Measurements from ENCODE around the gene WDR6.
A peak's percentile ranks its signal among the peaks of the same experiment; 100 is the strongest.

The WDR6 gene

DNA sequence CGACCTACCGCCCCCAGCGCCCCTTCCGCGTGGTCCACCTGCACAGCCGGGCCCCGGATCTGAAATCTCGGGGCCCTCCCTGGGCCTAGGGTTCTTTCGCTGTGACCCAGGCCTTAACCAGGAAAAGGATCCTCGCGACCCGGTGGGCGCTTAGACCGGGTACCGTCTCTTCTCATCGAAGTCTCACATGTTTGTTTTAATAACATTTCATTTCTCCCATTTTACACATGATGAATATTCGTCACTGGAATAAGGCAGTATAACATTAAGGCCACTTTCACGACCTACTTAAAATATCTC is 11.5 kb downstream of the WDR6 start:
- Histone ChIP-seq H4K91ac (ENCODE audit: low read length) (no peak overlapping the region), H3K79me1 (replicated peaks; ENCODE audit: low read length, poor library complexity, severe bottlenecking) (peaks cover 16% of the 10 kb centered on the region), H3K36me3 (ENCODE audit: control insufficient read depth in 1 of 2, insufficient read depth in 2 of 2, low read depth in 1 of 2, low read length in 2 of 2) (peaks cover 44 to 45% of the 10 kb centered on the region in 2 experiments), H2BK12ac (ENCODE audit: low read length in 2 of 2) (no peak overlapping the region), H3K23ac (ENCODE audit: low read length in 2 of 2) (no peak overlapping the region), H2BK120ac (ENCODE audit: low read depth, low read length) (no peak overlapping the region), H3K4me2 (ENCODE audit: low read length, poor library complexity, severe bottlenecking) (peak overlapping the region; percentile 62), H3K9ac (ENCODE audit: low read length) (peak overlapping the region; percentile 93), H3K14ac (ENCODE audit: low read length in 2 of 2) (no peak overlapping the region), H3K18ac (ENCODE audit: low read depth in 1 of 2, low read length in 2 of 2) (peak overlapping the region in 1 of 2 experiments; percentile 43), H2AK5ac (ENCODE audit: low read length, severe bottlenecking) (no peak overlapping the region), H4K8ac (ENCODE audit: low read length) (peak overlapping the region; percentile 66), H3K4me1 (ENCODE audit: control insufficient read depth, insufficient read depth, low read depth, low read length) (peaks cover 39% of the 10 kb centered on the region), H2AFZ (ENCODE audit: low read depth, low read length) (no peak overlapping the region), H2BK5ac (ENCODE audit: low read depth, low read length, poor library complexity, severe bottlenecking) (no peak overlapping the region), H2BK15ac (ENCODE audit: low read depth, poor library complexity, severe bottlenecking) (no peak overlapping the region), H3K27ac (ENCODE audit: low read length, poor library complexity, severe bottlenecking) (peak overlapping the region; percentile 11), H3K4me3 (ENCODE audit: insufficient read depth in 1 of 2, low read depth in 1 of 2, low read length in 2 of 2) (peak overlapping the region; percentile 81 to 94), H3K4ac (ENCODE audit: low read depth in 1 of 2, low read length in 2 of 2) (no peak overlapping the region), H3K27me3 (ENCODE audit: control insufficient read depth in 1 of 2, insufficient read depth in 1 of 2, low read length in 2 of 2) (no peaks in the 10 kb centered on the region), H3K9me3 (ENCODE audit: control insufficient read depth, low read length) (no peaks in the 10 kb centered on the region)
- no peak for DNase-seq
- WGBS = 11% methylated on average over 18 of the region's 18 CpGs

DNA sequence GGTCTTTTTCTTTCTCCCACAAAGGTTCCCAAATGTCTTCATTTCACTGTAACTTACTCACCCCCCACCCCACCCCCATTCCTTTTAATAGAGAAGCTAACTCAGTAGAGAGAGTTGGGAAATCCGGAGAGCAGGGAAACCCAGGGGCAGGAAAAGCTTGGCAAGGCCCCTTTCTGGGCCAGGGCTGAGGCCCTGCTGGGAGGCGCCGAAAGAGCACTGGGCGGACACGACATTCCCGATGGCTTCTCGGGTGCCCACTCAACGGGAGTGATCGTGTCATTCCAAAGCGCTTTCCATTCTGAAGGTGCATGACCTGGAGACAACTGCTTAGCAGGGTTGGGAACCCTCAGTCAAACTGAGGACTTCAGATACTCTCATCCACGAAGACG is 12.7 kb downstream of the WDR6 start:
- no peaks in the 10 kb centered on the region for H3K9me3 ChIP-seq (ENCODE audit: control insufficient read depth, low read length)
- H3K36me3 ChIP-seq (ENCODE audit: control insufficient read depth in 1 of 2, insufficient read depth in 2 of 2, low read depth in 1 of 2, low read length in 2 of 2) = peaks cover 44 to 45% of the 10 kb centered on the region in 2 experiments
- H2AK5ac ChIP-seq (ENCODE audit: low read length, severe bottlenecking) = peak overlapping the region; percentile 16
- H2BK12ac ChIP-seq (ENCODE audit: low read length in 2 of 2) = peak overlapping the region in 1 of 2 experiments; percentile 45
- DNase-seq = peak; percentile 47
- H3K9ac ChIP-seq (ENCODE audit: low read length) = peak overlapping the region; percentile 99
- peak overlapping the region in 1 of 2 experiments; percentile 34 for H3K23ac ChIP-seq (ENCODE audit: low read length in 2 of 2)
- H3K79me1 ChIP-seq (replicated peaks; ENCODE audit: low read length, poor library complexity, severe bottlenecking) = peaks cover 17% of the 10 kb centered on the region
- no peak overlapping the region for H2BK120ac ChIP-seq (ENCODE audit: low read depth, low read length)
- H3K4ac ChIP-seq (ENCODE audit: low read depth in 1 of 2, low read length in 2 of 2) = peak overlapping the region in 1 of 2 experiments; percentile 84
- H2AFZ ChIP-seq (ENCODE audit: low read depth, low read length) = no peak overlapping the region
- H4K8ac ChIP-seq (ENCODE audit: low read length) = peak overlapping the region; percentile 5
- peak overlapping the region; percentile 79 for H3K4me2 ChIP-seq (ENCODE audit: low read length, poor library complexity, severe bottlenecking)
- H3K4me3 ChIP-seq (ENCODE audit: insufficient read depth in 1 of 2, low read depth in 1 of 2, low read length in 2 of 2) = peak overlapping the region in 1 of 2 experiments; percentile 94
- no peak overlapping the region for H2BK15ac ChIP-seq (ENCODE audit: low read depth, poor library complexity, severe bottlenecking)
- 65% methylated on average over 12 of the region's 12 CpGs for WGBS
- peak overlapping the region; percentile 27 for H3K27ac ChIP-seq (ENCODE audit: low read length, poor library complexity, severe bottlenecking)
- H4K91ac ChIP-seq (ENCODE audit: low read length) = no peak overlapping the region
- H2BK5ac ChIP-seq (ENCODE audit: low read depth, low read length, poor library complexity, severe bottlenecking) = no peak overlapping the region
- peak overlapping the region in 1 of 2 experiments; percentile 93 for H3K18ac ChIP-seq (ENCODE audit: low read depth in 1 of 2, low read length in 2 of 2)
- H3K27me3 ChIP-seq (ENCODE audit: control insufficient read depth in 1 of 2, insufficient read depth in 1 of 2, low read length in 2 of 2) = no peaks in the 10 kb centered on the region
- no peak overlapping the region for H3K14ac ChIP-seq (ENCODE audit: low read length in 2 of 2)
- H3K4me1 ChIP-seq (ENCODE audit: control insufficient read depth, insufficient read depth, low read depth, low read length) = peaks cover 31% of the 10 kb centered on the region

- H3K14ac ChIP-seq (ENCODE audit: low read length in 2 of 2) = peak overlapping the region in 1 of 2 experiments; percentile 35
Measured at GRCh38 chr3:49020330-49021212, 13.4 kb downstream of the WDR6 start.

GRCh38 chr3:49021213-49021812 is 14.1 kb downstream of the WDR6 start:
- under 1% methylated on average over 60 of the region's 60 CpGs for whole genome bisulfite sequencing
- Histone ChIP-seq H2BK15ac (ENCODE audit: low read depth, poor library complexity, severe bottlenecking) (peak overlapping the region; percentile 93), H3K27me3 (ENCODE audit: control insufficient read depth in 1 of 2, insufficient read depth in 1 of 2, low read length in 2 of 2) (no peaks in the 10 kb centered on the region), H4K91ac (ENCODE audit: low read length) (peak overlapping the region; percentile 96), H2BK5ac (ENCODE audit: low read depth, low read length, poor library complexity, severe bottlenecking) (peak overlapping the region; percentile 83), H3K27ac (ENCODE audit: low read length, poor library complexity, severe bottlenecking) (peak overlapping the region; percentile 80), H3K36me3 (ENCODE audit: control insufficient read depth in 1 of 2, insufficient read depth in 2 of 2, low read depth in 1 of 2, low read length in 2 of 2) (peaks cover 44 to 45% of the 10 kb centered on the region in 2 experiments), H3K18ac (ENCODE audit: low read depth in 1 of 2, low read length in 2 of 2) (peak overlapping the region; percentile 97 to 98), H3K14ac (ENCODE audit: low read length in 2 of 2) (peak overlapping the region in 1 of 2 experiments; percentile 93), H3K79me1 (replicated peaks; ENCODE audit: low read length, poor library complexity, severe bottlenecking) (peaks cover 21% of the 10 kb centered on the region), H3K9ac (ENCODE audit: low read length) (peak overlapping the region; percentile 99), H3K4ac (ENCODE audit: low read depth in 1 of 2, low read length in 2 of 2) (peak overlapping the region; percentile 92 to 99), H3K9me3 (ENCODE audit: control insufficient read depth, low read length) (no peaks in the 10 kb centered on the region), H3K23ac (ENCODE audit: low read length in 2 of 2) (peak overlapping the region in 1 of 2 experiments; percentile 29), H2BK120ac (ENCODE audit: low read depth, low read length) (peak overlapping the region; percentile 98), H2BK12ac (ENCODE audit: low read length in 2 of 2) (peak overlapping the region in 1 of 2 experiments; percentile 75), H3K4me2 (ENCODE audit: low read length, poor library complexity, severe bottlenecking) (peak overlapping the region; percentile 79), H2AFZ (ENCODE audit: low read depth, low read length) (peak overlapping the region; percentile 15), H3K4me1 (ENCODE audit: control insufficient read depth, insufficient read depth, low read depth, low read length) (peaks cover 31% of the 10 kb centered on the region), H2AK5ac (ENCODE audit: low read length, severe bottlenecking) (peak overlapping the region; percentile 35), H3K4me3 (ENCODE audit: insufficient read depth in 1 of 2, low read depth in 1 of 2, low read length in 2 of 2) (peak overlapping the region; percentile 84 to 94), H4K8ac (ENCODE audit: low read length) (peak overlapping the region; percentile 96)
- peak; percentile 98 for DNase-seq

More at GRCh38 chr3:49020330-49021212, 13.4 kb downstream of the WDR6 start:
- Histone ChIP-seq H3K4me2 (ENCODE audit: low read length, poor library complexity, severe bottlenecking) (peak overlapping the region; percentile 79), H3K23ac (ENCODE audit: low read length in 2 of 2) (peak overlapping the region in 1 of 2 experiments; percentile 34), H3K4me1 (ENCODE audit: control insufficient read depth, insufficient read depth, low read depth, low read length) (peaks cover 31% of the 10 kb centered on the region), H3K27me3 (ENCODE audit: control insufficient read depth in 1 of 2, insufficient read depth in 1 of 2, low read length in 2 of 2) (no peaks in the 10 kb centered on the region), H2BK120ac (ENCODE audit: low read depth, low read length) (no peak overlapping the region), H3K4ac (ENCODE audit: low read depth in 1 of 2, low read length in 2 of 2) (peak overlapping the region; percentile 29 to 84), H2BK15ac (ENCODE audit: low read depth, poor library complexity, severe bottlenecking) (peak overlapping the region; percentile 17), H4K8ac (ENCODE audit: low read length) (peak overlapping the region; percentile 35), H2BK12ac (ENCODE audit: low read length in 2 of 2) (peak overlapping the region in 1 of 2 experiments; percentile 76), H3K9ac (ENCODE audit: low read length) (peak overlapping the region; percentile 99), H2AK5ac (ENCODE audit: low read length, severe bottlenecking) (peak overlapping the region; percentile 16), H2BK5ac (ENCODE audit: low read depth, low read length, poor library complexity, severe bottlenecking) (peak overlapping the region; percentile 66), H3K4me3 (ENCODE audit: insufficient read depth in 1 of 2, low read depth in 1 of 2, low read length in 2 of 2) (peak overlapping the region; percentile 72 to 94), H4K91ac (ENCODE audit: low read length) (peak overlapping the region; percentile 57), H3K9me3 (ENCODE audit: control insufficient read depth, low read length) (no peaks in the 10 kb centered on the region), H3K36me3 (ENCODE audit: control insufficient read depth in 1 of 2, insufficient read depth in 2 of 2, low read depth in 1 of 2, low read length in 2 of 2) (peaks cover 44 to 45% of the 10 kb centered on the region in 2 experiments), H2AFZ (ENCODE audit: low read depth, low read length) (no peak overlapping the region), H3K79me1 (replicated peaks; ENCODE audit: low read length, poor library complexity, severe bottlenecking) (peaks cover 17% of the 10 kb centered on the region), H3K27ac (ENCODE audit: low read length, poor library complexity, severe bottlenecking) (peak overlapping the region; percentile 68), H3K18ac (ENCODE audit: low read depth in 1 of 2, low read length in 2 of 2) (peak overlapping the region; percentile 85 to 93)
- WGBS = 4% methylated on average over 51 of the region's 51 CpGs
- DNase-seq = peak; percentile 40
